Measurements from ENCODE around the gene SLC37A1. TPM values are rescaled to one million over a fixed set of nuclear protein-coding genes. Genes with fewer than 3 reads are reported as not detected.

SLC37A1 gene
- total RNA-seq, 1 experiment from 2014 or later = 15.0 TPM

GRCh38 chr21:42481169-42481568 is 32.5 kb upstream of the SLC37A1 start:
- no peaks in the 10 kb centered on the region for H4K20me1 ChIP-seq (ENCODE audit: insufficient read depth)
- intact Hi-C loops (cut with micrococcal nuclease) = no loop called here
- no peak overlapping the region for H3K9ac ChIP-seq (ENCODE audit: low read length)
- TF ChIP-seq CEBPB (IDR thresholded peaks at IDR 0.05; ENCODE audit: low read depth) (no peak), EZH2 (IDR thresholded peaks at IDR 0.05) (no peak), YY1 (IDR thresholded peaks at IDR 0.05; ENCODE audit: extremely low read depth, insufficient replicate concordance, low read depth, low read length) (no peak), ZBTB33 (IDR thresholded peaks at IDR 0.05; ENCODE audit: extremely low read depth, insufficient replicate concordance, low read length) (no peak), POLR2AphosphoS5 (IDR thresholded peaks at IDR 0.05; ENCODE audit: low read depth, low read length) (no peak)
- H3K4me1 ChIP-seq (ENCODE audit: control insufficient read depth in 1 of 2, insufficient read depth in 2 of 2, low read length in 2 of 2) = peaks cover 0 to 5% of the 10 kb centered on the region in 2 experiments; a peak in 1 of 4 replicates
- H3K9me2 ChIP-seq (ENCODE audit: insufficient read depth) = no peaks in the 10 kb centered on the region
- ChIA-PET CTCF (interaction anchor here (1.2 kb wide), 1 partner anchor 14 kb away, joined by 3 read pairs; no protein-coding TSS in a partner anchor), RAD21 (ENCODE audit: low non-redundant PET in 1 of 2, low total read pairs in 2 of 2, uncharacterized antibody in 2 of 2, unreplicated experiment in 2 of 2) (no interaction called here), POLR2A (no interaction called here)
- no TSS peak for BruUV-seq (replicated peaks)
- no peak overlapping the region for H3K4me3 ChIP-seq (replicated peaks in 1 of 2; ENCODE audit: low read depth in 1 of 2, low read length in 2 of 2)
- H3K27me3 ChIP-seq (ENCODE audit: insufficient read depth, low read length) = no peaks in the 10 kb centered on the region
- H3K27ac ChIP-seq (ENCODE audit: low read depth, low read length) = no peak overlapping the region
- H3K79me2 ChIP-seq (ENCODE audit: insufficient read depth, low read length) = no peaks in the 10 kb centered on the region
- ATAC-seq = no peak
- H3K36me3 ChIP-seq (ENCODE audit: control insufficient read depth in 1 of 2, insufficient read depth in 2 of 2, low read length in 2 of 2) = no peaks in the 10 kb centered on the region
- H3K4me2 ChIP-seq (ENCODE audit: low read length) = no peak overlapping the region
- DNase-seq (ENCODE audit: low read depth, low spot score) = no peak
- no peaks in the 10 kb centered on the region for H3K9me3 ChIP-seq (ENCODE audit: control insufficient read depth in 1 of 2, insufficient read depth in 1 of 2, low read depth in 1 of 2, low read length in 2 of 2)
- no peak overlapping the region for H2AFZ ChIP-seq (ENCODE audit: low read depth, low read length, poor library complexity, severe bottlenecking)

DNA sequence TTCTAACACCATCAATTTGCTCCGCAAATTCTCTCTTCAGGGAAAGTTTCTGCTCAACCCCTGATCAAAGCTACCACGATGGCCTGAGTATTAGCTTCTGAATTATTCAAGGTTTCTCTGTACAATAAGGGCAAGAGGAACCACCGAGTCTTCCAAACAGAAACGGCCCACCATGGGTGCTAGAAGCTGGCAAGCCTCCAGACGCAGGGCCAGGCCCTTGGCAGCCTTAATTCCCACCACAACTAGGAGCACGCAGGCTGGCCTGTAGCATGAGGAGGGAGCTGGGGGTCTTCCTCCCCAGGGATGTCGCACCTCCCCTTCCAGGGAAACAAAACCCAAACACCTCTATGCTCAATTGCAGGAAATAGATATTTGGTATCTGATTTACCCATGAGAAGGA is 28.7 kb upstream of the SLC37A1 start:
- intact Hi-C loops (cut with micrococcal nuclease) = no loop called here
- H3K4me1 ChIP-seq (ENCODE audit: control insufficient read depth in 1 of 2, insufficient read depth in 2 of 2, low read length in 2 of 2) = peaks cover 0 to 5% of the 10 kb centered on the region in 2 experiments; a peak in 1 of 4 replicates
- no peak overlapping the region for H3K4me2 ChIP-seq (ENCODE audit: low read length)
- ATAC-seq = no peak
- no peak overlapping the region for H3K27ac ChIP-seq (ENCODE audit: low read depth, low read length)
- H3K36me3 ChIP-seq (ENCODE audit: control insufficient read depth in 1 of 2, insufficient read depth in 2 of 2, low read length in 2 of 2) = no peaks in the 10 kb centered on the region
- DNase-seq (ENCODE audit: low read depth, low spot score) = no peak
- no peak overlapping the region for H3K9ac ChIP-seq (ENCODE audit: low read length)
- TF ChIP-seq CEBPB (IDR thresholded peaks at IDR 0.05; ENCODE audit: low read depth) = no peak
- TF ChIP-seq SRF (IDR thresholded peaks at IDR 0.05; ENCODE audit: low read depth) = no peak
- no peaks in the 10 kb centered on the region for H3K9me2 ChIP-seq (ENCODE audit: insufficient read depth)
- no peaks in the 10 kb centered on the region for H3K79me2 ChIP-seq (ENCODE audit: insufficient read depth, low read length)
- ChIA-PET RAD21 (ENCODE audit: low non-redundant PET in 1 of 2, low total read pairs in 2 of 2, uncharacterized antibody in 2 of 2, unreplicated experiment in 2 of 2) (no interaction called here), POLR2A (no interaction called here), CTCF (no interaction called here)
- H3K4me3 ChIP-seq (replicated peaks in 1 of 2; ENCODE audit: low read depth in 1 of 2, low read length in 2 of 2) = no peak overlapping the region
- no peaks in the 10 kb centered on the region for H3K27me3 ChIP-seq (ENCODE audit: insufficient read depth, low read length)
- no peak overlapping the region for H2AFZ ChIP-seq (ENCODE audit: low read depth, low read length, poor library complexity, severe bottlenecking)
- no peaks in the 10 kb centered on the region for H4K20me1 ChIP-seq (ENCODE audit: insufficient read depth)
- no peaks in the 10 kb centered on the region for H3K9me3 ChIP-seq (ENCODE audit: control insufficient read depth in 1 of 2, insufficient read depth in 1 of 2, low read depth in 1 of 2, low read length in 2 of 2)
- BruUV-seq (replicated peaks) = no TSS peak

Measured in HCT116 (cell line).